GM10248 (cell line): ENCODE data around the gene CNNM3.

Source experiments
- CTCF ChIA-PET: fragments of 300-600 bp; sonication (Branson Sonifier 250); formaldehyde crosslinking; extraction: SDS; loops from one replicate; lab custom pipeline; 2021; ENCODE audit warnings: antibody characterized with exemption; lab: Yijun Ruan, JAX
- POLR2A ChIA-PET: fragments of 350-650 bp; sonication (Branson Sonifier 250); formaldehyde crosslinking; extraction: SDS; loops from one replicate; lab custom pipeline; 2020; ENCODE audit warnings: antibody characterized with exemption; lab: Yijun Ruan, JAX
- DNase-seq: peaks from one replicate; pipeline ENCODE4 v3.0.0; 2012; ENCODE audit errors: extremely low spot score
- TF ChIP-seq, protein P1 (sequence below): IDR thresholded peaks from 2 replicates; pipeline ENCODE4 v1.5.1; 2012; ENCODE audit warnings: mild to moderate bottlenecking, low read depth; ENCODE audit errors: extremely low read depth, missing control alignments, control extremely low read depth

The CNNM3 gene

DNA sequence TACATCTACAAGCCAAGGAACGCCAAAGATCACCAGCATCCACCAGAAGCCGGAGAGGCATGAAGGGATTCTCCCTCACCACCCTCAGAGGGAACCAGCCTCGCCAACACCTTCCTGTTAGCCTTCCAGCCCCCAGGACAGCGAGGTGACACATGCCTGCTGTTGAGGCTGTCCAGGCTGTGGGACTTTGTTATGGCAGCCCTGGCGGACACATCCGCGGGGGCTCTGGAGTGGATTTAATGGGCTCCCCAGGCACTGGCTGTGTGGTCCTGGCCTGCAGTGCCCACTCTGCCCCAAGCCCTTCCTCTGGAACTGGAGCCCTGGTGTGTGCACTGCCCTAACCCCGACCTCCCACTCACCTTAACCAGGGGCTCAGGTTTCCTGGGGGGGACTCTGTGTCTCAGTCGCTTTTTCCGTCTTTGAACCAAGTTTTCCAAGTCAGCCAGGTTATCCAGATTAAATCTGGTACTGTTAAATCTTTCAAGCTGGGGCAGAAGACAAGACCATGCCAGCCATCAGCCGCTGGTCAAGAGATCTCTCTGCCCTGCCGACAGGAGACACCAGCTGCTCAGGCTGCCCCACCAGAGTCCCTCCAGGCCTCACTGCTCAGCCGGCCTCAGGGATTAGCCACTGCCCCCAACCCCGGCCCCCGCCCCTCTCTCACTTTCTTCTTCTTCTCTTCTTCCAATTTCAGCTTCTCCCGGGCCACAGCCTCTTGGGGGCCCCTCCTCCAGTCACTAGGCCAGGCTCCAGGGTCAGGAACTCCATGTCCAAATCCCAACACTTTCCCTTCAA is 25.8 kb downstream of the CNNM3 start:
- TF ChIP-seq, protein P1, sequence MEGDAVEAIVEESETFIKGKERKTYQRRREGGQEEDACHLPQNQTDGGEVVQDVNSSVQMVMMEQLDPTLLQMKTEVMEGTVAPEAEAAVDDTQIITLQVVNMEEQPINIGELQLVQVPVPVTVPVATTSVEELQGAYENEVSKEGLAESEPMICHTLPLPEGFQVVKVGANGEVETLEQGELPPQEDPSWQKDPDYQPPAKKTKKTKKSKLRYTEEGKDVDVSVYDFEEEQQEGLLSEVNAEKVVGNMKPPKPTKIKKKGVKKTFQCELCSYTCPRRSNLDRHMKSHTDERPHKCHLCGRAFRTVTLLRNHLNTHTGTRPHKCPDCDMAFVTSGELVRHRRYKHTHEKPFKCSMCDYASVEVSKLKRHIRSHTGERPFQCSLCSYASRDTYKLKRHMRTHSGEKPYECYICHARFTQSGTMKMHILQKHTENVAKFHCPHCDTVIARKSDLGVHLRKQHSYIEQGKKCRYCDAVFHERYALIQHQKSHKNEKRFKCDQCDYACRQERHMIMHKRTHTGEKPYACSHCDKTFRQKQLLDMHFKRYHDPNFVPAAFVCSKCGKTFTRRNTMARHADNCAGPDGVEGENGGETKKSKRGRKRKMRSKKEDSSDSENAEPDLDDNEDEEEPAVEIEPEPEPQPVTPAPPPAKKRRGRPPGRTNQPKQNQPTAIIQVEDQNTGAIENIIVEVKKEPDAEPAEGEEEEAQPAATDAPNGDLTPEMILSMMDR, result no peak
- POLR2A ChIA-PET, result no interaction called here
- CTCF ChIA-PET, result interaction anchor here (1.2 to 2.4 kb wide), 2 partner anchors 16 to 119 kb away, joined by 3 to 12 read pairs; partner anchors contain the start of gene ANKRD39
- DNase-seq, result no peak

DNA sequence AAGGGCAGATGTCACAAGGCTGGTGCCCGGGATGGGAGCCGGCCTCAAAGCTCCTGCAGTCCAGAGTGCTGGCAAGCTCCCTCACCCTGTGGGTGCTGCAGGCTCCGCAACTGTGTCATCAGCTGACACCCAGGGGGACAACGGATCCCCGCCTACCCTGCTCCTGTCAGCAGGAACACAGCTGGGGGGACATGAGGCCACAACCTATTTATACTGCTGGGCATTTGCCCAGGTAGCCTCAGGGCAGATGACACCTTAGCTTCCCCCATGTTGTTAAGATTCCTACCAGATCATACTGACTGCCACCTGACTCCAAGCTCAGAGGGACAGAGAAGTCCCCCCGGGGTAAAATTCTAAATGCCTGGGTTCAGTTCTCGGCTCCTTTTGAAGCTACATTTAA is 26.5 kb downstream of the CNNM3 start:
- POLR2A ChIA-PET, result no interaction called here

DNA sequence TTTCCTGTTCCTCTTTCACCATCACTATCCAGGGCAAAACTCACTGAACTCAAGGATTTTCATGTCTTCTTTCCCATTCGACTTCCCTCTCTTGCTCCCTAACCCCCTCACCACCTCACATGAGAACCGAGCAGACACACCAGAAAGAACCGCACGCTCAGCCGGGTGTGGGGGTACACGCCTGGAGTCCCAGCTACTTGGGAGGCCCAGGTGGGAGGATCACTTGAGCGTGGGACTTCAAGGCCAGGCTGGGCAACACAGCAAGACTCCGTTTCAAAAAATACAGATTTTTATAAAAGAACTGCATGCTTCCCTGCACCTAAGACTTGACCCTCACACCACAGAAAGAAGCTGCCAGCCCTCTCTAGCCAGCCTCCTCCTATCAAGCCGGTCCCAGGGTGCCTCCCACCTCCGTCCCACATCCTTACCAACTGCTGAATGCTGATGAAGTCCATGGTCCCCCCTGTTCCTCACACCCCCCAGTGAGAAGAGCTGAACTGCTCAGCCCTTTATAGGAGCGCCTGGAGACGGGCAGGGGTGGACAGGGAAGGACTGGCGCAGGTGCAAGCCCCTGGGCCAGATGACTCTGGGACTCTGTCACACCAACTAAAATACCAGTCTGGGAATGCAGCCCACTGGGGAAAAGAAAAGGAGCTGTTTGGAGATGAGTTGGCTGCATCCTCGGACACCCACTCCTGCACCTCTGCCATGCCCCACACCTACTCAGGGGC is 27.6 kb downstream of the CNNM3 start, which contains the start of gene ANKRD23:
Gene ANKRD23 (minus strand): TSS at position 484 of the 731 bp plus-strand sequence. CDS start 29 bp downstream, at position 455.
- POLR2A ChIA-PET, result no interaction called here
- CTCF ChIA-PET, result interaction anchor here (1.2 to 2.4 kb wide), 2 partner anchors 14 to 117 kb away, joined by 3 to 12 read pairs; partner anchors contain the start of gene ANKRD39
- no peak for DNase-seq
- TF ChIP-seq, protein P1, result no peak

More for the DNA sequence above, 26.5 kb downstream of the CNNM3 start:
- DNase-seq, result no peak
- TF ChIP-seq, protein P1, result no peak
- CTCF ChIA-PET, result interaction anchor here (0.8 to 2.4 kb wide), 3 partner anchors 16 to 119 kb away, joined by 3 to 12 read pairs (median 3); partner anchors contain the start of gene ANKRD39

DNA sequence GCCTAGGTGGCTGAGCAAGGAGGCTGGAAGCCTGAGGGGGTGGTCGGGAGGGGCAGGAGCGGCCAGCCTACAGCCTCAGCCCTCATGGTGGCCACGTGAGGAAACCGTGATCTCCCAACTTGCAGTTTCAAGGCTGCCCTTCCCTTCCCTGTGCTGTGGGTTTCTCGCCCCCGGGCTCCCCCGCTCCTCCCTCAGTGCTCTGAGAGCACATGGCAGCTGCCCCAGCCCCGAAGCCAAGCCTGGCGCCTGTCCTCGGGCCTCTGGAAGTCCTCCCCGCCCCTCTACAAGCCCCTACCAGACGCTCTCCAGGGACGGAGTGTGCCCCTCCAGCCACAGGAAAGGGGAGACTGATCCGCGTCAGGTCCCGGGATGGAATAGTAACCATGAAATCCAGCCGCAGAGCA is 28.3 kb downstream of the CNNM3 start:
- ChIA-PET CTCF (interaction anchor here (1.4 to 2.4 kb wide), 2 partner anchors 14 kb away, joined by 5 to 12 read pairs; partner anchors contain the start of gene ANKRD39), POLR2A (interaction anchor here (0.6 kb wide), 1 partner anchor 106 kb away, joined by 7 read pairs; no protein-coding TSS in a partner anchor)
- TF ChIP-seq, protein P1, result no peak
- no peak for DNase-seq

DNA sequence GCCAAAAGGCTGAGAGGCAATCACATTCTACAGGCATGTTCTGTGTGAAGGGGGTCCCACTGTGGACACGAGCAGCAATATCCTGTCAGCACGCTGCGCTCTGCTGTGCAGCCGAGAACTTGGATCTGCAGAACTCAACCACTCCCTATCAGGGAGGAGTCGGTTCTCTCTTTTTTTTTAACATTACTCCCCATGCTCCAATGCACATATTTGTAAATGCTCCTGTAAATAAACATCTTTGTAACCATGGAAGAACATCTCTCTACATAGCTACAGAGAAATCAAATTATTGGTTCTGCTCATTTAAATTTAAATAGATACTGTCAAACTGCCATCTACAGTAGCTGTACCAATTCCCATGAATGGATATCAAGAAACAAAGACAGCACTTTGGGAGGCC is 30.8 kb downstream of the CNNM3 start:
- TF ChIP-seq, protein P1, result no peak
- POLR2A ChIA-PET, result interaction anchor here (0.8 kb wide), 1 partner anchor 8 kb away, joined by 6 read pairs; no protein-coding TSS in a partner anchor
- DNase-seq, result no peak
- CTCF ChIA-PET, result interaction anchor here (3.6 kb wide), 1 partner anchor 11 kb away, joined by 28 read pairs; the partner anchor contains the start of gene ANKRD39

DNA sequence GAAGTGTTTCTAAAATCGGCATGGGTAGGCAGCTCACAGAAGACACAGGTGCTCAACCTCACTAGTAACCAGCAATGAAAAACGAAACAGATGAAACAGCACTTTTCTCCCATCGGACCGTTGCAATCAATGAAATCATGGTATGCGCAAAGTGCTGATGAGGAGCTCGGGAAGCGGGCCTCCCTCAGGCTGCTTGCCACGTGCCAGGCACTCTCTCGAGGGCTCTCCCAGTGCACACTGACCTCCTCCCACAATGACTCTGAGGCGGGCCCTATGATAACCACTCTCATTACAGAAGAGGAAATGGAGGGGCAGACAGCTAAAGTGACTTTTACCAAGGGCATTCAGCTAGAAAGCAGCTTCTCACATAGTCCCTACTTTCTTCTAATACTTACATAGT is 31.5 kb downstream of the CNNM3 start:
- POLR2A ChIA-PET, result interaction anchor here (0.8 kb wide), 1 partner anchor 9 kb away, joined by 6 read pairs; no protein-coding TSS in a partner anchor
- CTCF ChIA-PET, result interaction anchor here (1.8 to 3.6 kb wide), 2 partner anchors 10 to 21 kb away, joined by 6 to 28 read pairs; partner anchors contain the start of gene ANKRD39
- TF ChIP-seq, protein P1, result no peak
- DNase-seq, result no peak
